HepG2 (cell line): ENCODE data around the gene ISCA2. TPM values are rescaled to one million over a fixed set of nuclear protein-coding genes. Genes with fewer than 3 reads are reported as not detected.

Source experiments
- ATAC-seq: fragments of 200-7000 bp; cut with Tn5 transposase; 3 replicates; pipeline ENCODE4 v1.9.1; 2020; ENCODE audit warnings: mild to moderate bottlenecking, moderate library complexity
- BruUV-seq: library from RNA; stranded (reverse); fragments of 400-500 nt; replicated peaks from 2 replicates; lab custom pipeline; 2021; lab: Mats Ljungman, UMichigan
- CTCF ChIA-PET: fragments of 300-600 bp; formaldehyde crosslinking; extraction: SDS; loops from one replicate; lab custom pipeline; 2021; ENCODE audit warnings: low total read pairs, inconsistent platforms, low intra/inter-chr PET ratio; lab: Yijun Ruan, JAX
- POLR2A ChIA-PET: fragments of 350-600 bp; sonication (Branson Sonifier 250); formaldehyde crosslinking; loops from one replicate; lab custom pipeline; 2020; ENCODE audit warnings: antibody characterized with exemption, inconsistent platforms; lab: Yijun Ruan, JAX
- DNase-seq: peaks from one replicate; pipeline ENCODE4 v3.0.0-alpha.2; 2015; ENCODE audit warnings: low spot score
- FAIRE-seq: peaks from 3 replicates; lab custom pipeline; 2011; peaks lifted over from hg19 to GRCh38; lab: Jason Lieb, UNC
- H2AFZ ChIP-seq: one replicate; pipeline ENCODE4 v1.6.1; 2011; ENCODE audit warnings: low read length, inconsistent platforms
- H3K27ac ChIP-seq: fragments of 300-600 bp; 3 replicates; pipeline ENCODE4 v1.8.0; 2011; ENCODE audit warnings: mixed run types, mild to moderate bottlenecking, mixed read lengths, low read length, inconsistent platforms; ENCODE audit not compliant: insufficient read depth; ENCODE audit errors: extremely low read length
- H3K27me3 ChIP-seq, 2 experiments: fragments of 200-600 bp in 1 of 2; 2 replicates in 1 of 2; 3 replicates in 1 of 2; pipeline versions ENCODE4 v1.6.0 to v1.8.0; 2011; ENCODE audit warnings: low read length in 2 of 2, mild to moderate bottlenecking in 2 of 2, moderate library complexity in 2 of 2, inconsistent platforms in 1 of 2; ENCODE audit not compliant: insufficient read depth in 2 of 2, control insufficient read depth in 1 of 2
- H3K36me3 ChIP-seq, 2 experiments: fragments of 200-600 bp in 1 of 2; replicated peaks in 1 of 2; 2 replicates in 1 of 2; 3 replicates in 1 of 2; pipeline versions ENCODE4 v1.5.1 to v1.8.0; 2011; ENCODE audit warnings: low read length in 2 of 2, inconsistent platforms in 1 of 2; ENCODE audit not compliant: insufficient read depth in 2 of 2, control insufficient read depth in 1 of 2
- H3K4me1 ChIP-seq: 2 replicates; pipeline ENCODE4 v1.5.1; 2012; ENCODE audit warnings: low read length, inconsistent platforms; ENCODE audit not compliant: insufficient read depth
- H3K4me2 ChIP-seq: 2 replicates; pipeline ENCODE4 v1.6.0; 2011; ENCODE audit warnings: low read depth, low read length, inconsistent platforms
- H3K4me3 ChIP-seq, 3 experiments: fragments of 200-600 bp in 1 of 3; sonication (generic), shearing (Covaris generic) in 1 of 3; replicated peaks in 1 of 3; 2 replicates each; pipeline ENCODE4 v1.5.1; 2011 to 2016; ENCODE audit warnings: low read length in 3 of 3, inconsistent platforms in 2 of 3, low read depth in 2 of 3, mild to moderate bottlenecking in 2 of 3, control low read depth in 1 of 3, mixed read lengths in 1 of 3; ENCODE audit not compliant: insufficient read depth in 1 of 3
- H3K79me2 ChIP-seq: one replicate; pipeline ENCODE4 v1.6.1; 2011; ENCODE audit warnings: low read length, inconsistent platforms; ENCODE audit not compliant: insufficient read depth
- H3K9ac ChIP-seq: 2 replicates; pipeline ENCODE4 v1.6.0; 2011; ENCODE audit warnings: mild to moderate bottlenecking, low read depth, low read length, inconsistent platforms; ENCODE audit not compliant: insufficient read depth
- H3K9me3 ChIP-seq: 2 replicates; pipeline ENCODE4 v1.5.1; 2012; ENCODE audit warnings: mild to moderate bottlenecking, low read length
- H4K20me1 ChIP-seq: 2 replicates; pipeline ENCODE4 v1.6.0; 2011; ENCODE audit warnings: inconsistent platforms, mild to moderate bottlenecking, low read length, moderate library complexity; ENCODE audit not compliant: insufficient read depth
- ATF5 ChIP-seq: sonication (generic); formaldehyde crosslinking; IDR thresholded peaks from 2 replicates; pipeline ENCODE4 v1.4.0; 2020; ENCODE audit warnings: mild to moderate bottlenecking, low read depth, missing genetic modification reagents
- BRF2 ChIP-seq: sonication (generic); formaldehyde crosslinking; IDR thresholded peaks from 2 replicates; pipeline ENCODE4 v1.8.1; 2022; ENCODE audit warnings: mild to moderate bottlenecking, missing genetic modification reagents
- CENPX ChIP-seq: sonication (generic); formaldehyde crosslinking; IDR thresholded peaks from 2 replicates; pipeline ENCODE4 v1.9.0; 2021; ENCODE audit warnings: mild to moderate bottlenecking, missing genetic modification reagents, moderate library complexity
- GABPA ChIP-seq, 2 experiments: IDR thresholded peaks; 2 replicates each; pipeline ENCODE4 v1.6.1; 2011 to 2016; ENCODE audit warnings: low read depth in 2 of 2, low read length in 1 of 2, missing biosample characterization in 1 of 2, missing genetic modification characterization in 1 of 2
- HIC2 ChIP-seq: sonication (generic); formaldehyde crosslinking; IDR thresholded peaks from 2 replicates; pipeline ENCODE4 v1.9.0; 2022; ENCODE audit warnings: low read depth, missing genetic modification reagents
- JARID2 ChIP-seq: sonication (generic); formaldehyde crosslinking; IDR thresholded peaks from 2 replicates; pipeline ENCODE4 v1.8.1; 2023; ENCODE audit warnings: missing genetic modification reagents, inconsistent platforms; ENCODE audit not compliant: insufficient replicate concordance
- NPAS2 ChIP-seq: sonication (generic); formaldehyde crosslinking; IDR thresholded peaks from 2 replicates; pipeline ENCODE4 v1.8.0; 2022; ENCODE audit warnings: mild to moderate bottlenecking, missing genetic modification reagents, borderline replicate concordance
- NR2F2 ChIP-seq: IDR thresholded peaks from 2 replicates; pipeline ENCODE4 v1.6.1; 2012; ENCODE audit warnings: low read depth, inconsistent platforms, borderline replicate concordance
- POLR2AphosphoS5 ChIP-seq: IDR thresholded peaks from 2 replicates; pipeline ENCODE4 v1.6.1; 2012; ENCODE audit warnings: low read depth, low read length
- REST ChIP-seq, 2 experiments: IDR thresholded peaks; 2 replicates each; pipeline ENCODE4 v1.6.1; 2011 to 2012; ENCODE audit warnings: low read length in 2 of 2, borderline replicate concordance in 1 of 2, low read depth in 1 of 2, mild to moderate bottlenecking in 1 of 2, moderate library complexity in 1 of 2
- TMF1 ChIP-seq: sonication (generic); formaldehyde crosslinking; IDR thresholded peaks from 2 replicates; pipeline ENCODE4 v1.8.1; 2022; ENCODE audit warnings: low read depth, missing genetic modification reagents
- ZFAT ChIP-seq: sonication (generic); formaldehyde crosslinking; conservative IDR thresholded peaks from 2 replicates; pipeline ENCODE4 v1.8.1; 2023; ENCODE audit warnings: missing genetic modification reagents, inconsistent platforms
- ZFP90 ChIP-seq: sonication (generic); formaldehyde crosslinking; IDR thresholded peaks from 2 replicates; pipeline ENCODE4 v1.8.0; 2022; ENCODE audit warnings: missing genetic modification reagents, mild to moderate bottlenecking, inconsistent platforms, borderline replicate concordance
- ZNF513 ChIP-seq: sonication (generic); formaldehyde crosslinking; conservative IDR thresholded peaks from 2 replicates; pipeline ENCODE4 v1.5.0; 2020; ENCODE audit warnings: missing genetic modification reagents
- ZNF660 ChIP-seq: sonication (generic); formaldehyde crosslinking; IDR thresholded peaks from 2 replicates; pipeline ENCODE4 v1.5.1; 2020; ENCODE audit warnings: mild to moderate bottlenecking, low read depth, missing genetic modification reagents, borderline replicate concordance
- WGBS: methylation state at CpG from one replicate; pipeline ENCODE4 v1.1.6; 2017; ENCODE audit warnings: low lambda C conversion rate; 5-methylcytosine and 5-hydroxymethylcytosine counted together
- in situ Hi-C: cut with HindIII; loops from 2 replicates; pipeline ENCODE4 v1.10.0; 2017; ENCODE audit warnings: low pct_unique_long_range_greater_than_20kb; ENCODE audit not compliant: extremely low pct_ligation_motif_present
- intact Hi-C: fragments of 100-400 bp; cut with micrococcal nuclease; formaldehyde crosslinking; loops from one replicate; pipeline ENCODE4 v1.10.0; 2022; ENCODE audit not compliant: unreplicated experiment
- polyA plus RNA-seq, 8 experiments: library from polyadenylated mRNA; depleted of rRNA in 3 of 8; stranded (reverse) in 7 of 8; unstranded in 1 of 8; fragments of >200 nt; fragmentation: Illumina TruSeq in 4 of 8; extraction: Trizol in 4 of 8; gene quantifications; 2 replicates each; pipeline versions ENCODE4 v1.2.1 to v1.2.3, GENCODE V29; 2011 to 2016; ENCODE audit warnings: low read depth in 4 of 8, missing spikeins in 1 of 8, mixed read lengths in 1 of 8; ENCODE audit not compliant: insufficient read depth in 1 of 8
- total RNA-seq, 5 experiments: library from RNA; depleted of rRNA; stranded (reverse); fragments of >200 nt; fragmentation: Illumina TruSeq; extraction: Trizol; gene quantifications; 2 replicates each; pipeline ENCODE4 v1.2.3, GENCODE V29; 2016; ENCODE audit warnings: low read depth in 1 of 5

Gene ISCA2
- total and polyA plus RNA-seq, 2 of the 13 experiments (the other 11 are each of a cell fraction or from before 2014, with no cell fraction given): 32.1 to 43.4 TPM

- Histone ChIP-seq H3K79me2 (no peaks in the 10 kb centered on the region), H3K4me1 (peaks cover 24% of the 10 kb centered on the region), H3K4me2 (no peak overlapping the region), H3K36me3 (no peaks in the 10 kb centered on the region), H4K20me1 (no peaks in the 10 kb centered on the region), H3K4me3 (no peak overlapping the region), H2AFZ (no peak overlapping the region), H3K27ac (no peak overlapping the region), H3K9me3 (no peaks in the 10 kb centered on the region), H3K9ac (no peak overlapping the region), H3K27me3 (peaks cover 0 to 47% of the 10 kb centered on the region in 2 experiments; a peak in 3 of 5 replicates)
- intact Hi-C loops (no loop called here), in situ Hi-C loops (no loop called here)
- ATAC-seq (peak; percentile 16; the same call in 2 of the 3 replicates), DNase-seq (no peak), FAIRE-seq (no peak)
- POLR2A ChIA-PET: no interaction called here
- 27% methylated on average over 3 of the region's 4 CpGs for WGBS
- CTCF ChIA-PET: no interaction called here
- no TSS peak for BruUV-seq
- TF ChIP-seq REST (IDR thresholded peaks at IDR 0.05; ENCODE audit: borderline replicate concordance in 1 of 2, low read depth in 1 of 2, low read length in 2 of 2) (no peak), ZNF513 (CRISPR knock-in tag) (no peak), BRF2 (no peak), NPAS2 (CRISPR knock-in tag) (no peak), ZNF660 (CRISPR knock-in tag) (no peak), JARID2 (no peak), ATF5 (no peak), TMF1 (CRISPR knock-in tag) (no peak), CENPX (CRISPR knock-in tag) (no peak), POLR2AphosphoS5 (no peak), HIC2 (CRISPR knock-in tag) (no peak), GABPA (IDR thresholded peaks at IDR 0.05; ENCODE audit: low read depth, low read length) (no peak), GABPA (CRISPR knock-in tag; IDR thresholded peaks at IDR 0.05; ENCODE audit: low read depth) (no peak), ZFP90 (CRISPR knock-in tag) (no peak), NR2F2 (no peak), ZFAT (no peak)
These were observed 45.9 kb downstream of the ISCA2 start for GRCh38 chr14:74539503-74539902.
